ENCODE data around the gene ZFP36L1. TPM values are rescaled to one million over a fixed set of nuclear protein-coding genes. Genes with fewer than 3 reads are reported as not detected.
"Not testable (repeated sequence)": the region's sequence is repeated elsewhere in the genome, so short reads cannot be mapped to it uniquely, and the experiment has no call there.

The ZFP36L1 gene
- total RNA-seq, 1 experiment from 2014 or later, result 102 TPM

DNA sequence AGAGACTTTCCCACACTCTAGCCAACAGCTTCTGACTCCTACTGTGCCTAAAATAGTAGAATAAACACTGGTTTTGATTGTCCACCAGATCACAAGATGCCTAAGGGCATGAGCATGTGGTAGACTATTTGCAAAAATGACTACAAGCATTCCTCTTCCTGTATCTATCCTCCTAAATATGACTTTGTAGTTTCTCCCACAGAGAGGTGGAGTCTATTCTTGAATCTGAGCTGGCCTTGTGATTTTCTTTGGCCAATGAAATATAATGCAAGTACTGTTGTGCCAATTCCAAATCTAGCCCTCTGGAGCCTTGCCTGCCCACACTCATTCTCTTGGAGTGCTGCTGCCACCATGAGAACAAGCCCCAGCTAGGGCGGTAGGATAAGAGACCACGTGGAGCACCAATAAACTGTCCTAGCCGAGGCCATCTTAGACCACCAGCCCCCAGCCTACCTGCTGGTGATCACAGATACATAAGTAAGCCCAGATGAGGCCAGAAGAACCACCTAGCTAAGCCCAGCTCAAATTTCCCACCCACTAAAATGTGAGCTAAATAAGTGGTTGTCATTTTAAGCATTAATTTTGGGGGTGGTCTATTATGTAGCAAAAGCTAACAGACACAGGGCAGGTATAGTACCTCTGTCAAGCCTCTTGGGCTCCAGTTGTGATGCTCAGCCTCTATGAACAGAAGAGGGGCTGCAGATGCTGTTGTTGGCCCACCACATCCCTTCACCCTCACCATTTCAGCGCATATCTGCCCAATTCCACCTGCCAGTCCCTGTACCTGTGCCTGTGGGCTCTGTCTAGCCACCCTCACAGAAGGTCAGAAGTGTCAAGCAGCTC, 17.9 kb downstream of the ZFP36L1 start:
- peak; percentile 35 for DNase-seq (ENCODE audit: low read depth)

DNA sequence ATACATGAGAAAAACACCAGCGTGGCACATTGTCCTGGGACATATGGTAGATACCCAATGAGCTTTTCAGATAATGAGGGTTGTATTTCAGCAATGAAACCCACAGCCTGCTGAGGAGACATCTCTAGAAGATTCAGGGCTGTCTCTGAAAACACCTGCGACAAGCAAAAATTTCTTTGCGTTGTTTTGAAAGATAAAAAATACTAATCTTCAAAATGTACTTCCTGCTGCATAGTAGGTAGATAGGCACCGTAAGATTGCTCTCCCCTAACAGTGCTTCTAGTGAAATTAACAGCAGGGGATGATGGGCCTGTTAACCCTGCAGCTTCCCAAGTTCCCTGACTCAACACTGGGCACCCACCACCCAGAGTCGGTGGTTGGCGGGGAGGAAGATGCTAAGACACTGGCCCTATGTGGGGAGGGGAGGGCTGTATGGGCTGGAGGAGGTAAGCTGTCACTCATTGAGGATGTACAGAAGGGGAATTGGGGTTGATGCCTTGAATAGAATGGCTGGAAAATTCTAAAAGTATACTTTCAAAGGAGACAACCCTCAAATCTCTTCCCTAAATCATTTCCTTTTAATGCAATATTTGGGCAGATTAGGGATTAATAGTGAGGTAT, 20.0 kb downstream of the ZFP36L1 start:
- no peak for DNase-seq (ENCODE audit: low read depth)
- in situ Hi-C loops (cut with HindIII; ENCODE audit: low pct_unique_long_range_greater_than_20kb, low sequenced_read_pairs), result no loop called here

More for the DNA sequence above, 17.9 kb downstream of the ZFP36L1 start:
- in situ Hi-C loops (cut with HindIII; ENCODE audit: low pct_unique_long_range_greater_than_20kb, low sequenced_read_pairs), result no loop called here

DNA sequence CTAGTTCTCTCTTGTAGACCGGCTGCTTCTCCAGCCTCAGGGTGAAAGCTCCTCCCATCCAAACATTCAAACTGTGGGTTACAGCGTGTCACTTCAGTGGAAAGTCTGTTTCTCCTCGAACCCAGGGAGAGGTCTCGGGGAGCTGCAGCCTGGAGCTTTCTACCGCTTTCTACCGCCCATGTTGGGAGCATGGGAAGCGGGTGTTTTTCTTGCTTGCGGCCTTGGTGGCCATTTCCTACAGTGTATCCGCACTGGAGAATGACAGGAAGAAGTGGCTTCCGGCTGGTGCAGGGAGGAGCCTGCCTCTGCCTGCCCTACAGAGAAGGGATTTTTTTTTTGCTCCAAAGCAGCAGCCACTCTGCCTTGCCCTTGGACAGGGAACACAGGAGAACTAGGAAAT, 21.2 kb downstream of the ZFP36L1 start:
- in situ Hi-C loops (cut with HindIII; ENCODE audit: low pct_unique_long_range_greater_than_20kb, low sequenced_read_pairs), result no loop called here
- DNase-seq (ENCODE audit: low read depth), result no peak

- no peak for DNase-seq (ENCODE audit: low read depth)
- in situ Hi-C loops (cut with HindIII; ENCODE audit: low pct_unique_long_range_greater_than_20kb, low sequenced_read_pairs), result no loop called here
Measured at GRCh38 chr14:68770553-68771286, 22.1 kb downstream of the ZFP36L1 start.

GRCh38 chr14:68770051-68770450, 22.8 kb downstream of the ZFP36L1 start:
- DNase-seq (ENCODE audit: low read depth), result no peak
- in situ Hi-C loops (cut with HindIII; ENCODE audit: low pct_unique_long_range_greater_than_20kb, low sequenced_read_pairs), result no loop called here

DNA sequence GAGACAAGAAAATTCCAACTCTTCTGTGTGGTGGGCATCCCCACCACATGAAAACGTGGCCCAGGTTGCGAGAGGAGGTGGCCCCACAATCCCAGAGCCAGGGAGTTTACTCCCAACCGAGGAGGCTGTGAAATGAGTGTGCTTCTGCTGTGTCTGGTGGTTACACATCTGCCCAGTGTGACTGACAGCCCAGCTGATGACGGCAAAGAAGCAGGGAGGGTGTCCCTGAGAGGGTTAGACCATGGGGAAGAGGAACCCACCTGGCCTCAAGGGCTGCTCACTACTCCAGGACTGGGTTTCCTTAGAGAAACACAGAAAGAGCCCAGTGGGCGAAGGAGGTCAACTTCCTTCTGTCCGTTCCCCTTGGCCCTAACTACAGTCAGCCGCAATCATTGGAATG, 24.6 kb downstream of the ZFP36L1 start:
- DNase-seq (ENCODE audit: low read depth), result no peak
- in situ Hi-C loops (cut with HindIII; ENCODE audit: low pct_unique_long_range_greater_than_20kb, low sequenced_read_pairs), result no loop called here

DNA sequence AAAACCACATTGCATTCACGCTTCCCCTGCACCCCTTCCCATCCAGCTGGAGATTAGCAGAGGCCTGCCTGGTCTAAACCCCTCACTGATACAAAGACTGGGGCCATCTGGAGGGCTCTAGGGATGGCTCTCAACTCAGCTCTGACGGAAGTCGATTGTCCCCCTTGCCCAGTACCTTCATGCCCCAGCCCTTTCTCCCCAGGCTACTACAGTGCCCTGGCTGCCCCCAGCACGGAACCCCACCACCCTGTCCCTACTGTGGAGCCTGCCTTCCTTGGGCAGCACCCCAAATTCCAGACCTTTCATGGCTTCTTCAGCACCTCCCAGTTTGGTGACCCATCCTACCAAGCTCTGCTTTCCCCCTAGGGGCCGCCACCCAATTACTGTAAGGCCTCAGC, 25.6 kb downstream of the ZFP36L1 start:
- no peak for DNase-seq (ENCODE audit: low read depth)
- in situ Hi-C loops (cut with HindIII; ENCODE audit: low pct_unique_long_range_greater_than_20kb, low sequenced_read_pairs), result no loop called here

GRCh38 chr14:68766299-68767247, 26.3 kb downstream of the ZFP36L1 start:
- no peak for DNase-seq (ENCODE audit: low read depth)
- in situ Hi-C loops (cut with HindIII; ENCODE audit: low pct_unique_long_range_greater_than_20kb, low sequenced_read_pairs), result no loop called here

- in situ Hi-C loops (cut with HindIII; ENCODE audit: low pct_unique_long_range_greater_than_20kb, low sequenced_read_pairs); DNase-seq (ENCODE audit: low read depth): not testable (repeated sequence)
Measured at GRCh38 chr14:68763843-68764242, 29.0 kb downstream of the ZFP36L1 start.

- in situ Hi-C loops (cut with HindIII; ENCODE audit: low pct_unique_long_range_greater_than_20kb, low sequenced_read_pairs), result no loop called here
- peak; percentile 27 for DNase-seq (ENCODE audit: low read depth)
Measured at GRCh38 chr14:68762953-68763764, 29.7 kb downstream of the ZFP36L1 start.

DNA sequence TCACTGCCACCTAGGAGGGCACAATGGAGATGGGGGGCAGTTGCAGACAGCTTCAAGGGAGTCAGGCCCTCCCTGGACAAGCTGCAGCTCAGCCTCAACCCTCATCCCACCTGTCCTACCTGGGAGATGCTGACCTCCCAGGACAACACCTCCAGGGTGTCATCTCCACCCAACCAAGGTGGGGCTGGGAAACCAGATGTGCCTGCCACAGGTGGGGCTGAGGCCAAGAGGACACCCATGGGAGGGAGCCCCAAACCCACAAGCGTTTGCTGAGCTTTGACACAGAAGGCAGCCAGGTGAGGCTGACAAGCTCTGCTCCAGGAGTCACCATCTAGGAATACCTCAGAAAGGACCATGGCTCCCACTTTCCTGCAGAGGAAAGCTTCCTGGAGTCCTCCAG, 31.5 kb downstream of the ZFP36L1 start:
- DNase-seq (ENCODE audit: low read depth), result no peak
- in situ Hi-C loops (cut with HindIII; ENCODE audit: low pct_unique_long_range_greater_than_20kb, low sequenced_read_pairs), result no loop called here

DNA sequence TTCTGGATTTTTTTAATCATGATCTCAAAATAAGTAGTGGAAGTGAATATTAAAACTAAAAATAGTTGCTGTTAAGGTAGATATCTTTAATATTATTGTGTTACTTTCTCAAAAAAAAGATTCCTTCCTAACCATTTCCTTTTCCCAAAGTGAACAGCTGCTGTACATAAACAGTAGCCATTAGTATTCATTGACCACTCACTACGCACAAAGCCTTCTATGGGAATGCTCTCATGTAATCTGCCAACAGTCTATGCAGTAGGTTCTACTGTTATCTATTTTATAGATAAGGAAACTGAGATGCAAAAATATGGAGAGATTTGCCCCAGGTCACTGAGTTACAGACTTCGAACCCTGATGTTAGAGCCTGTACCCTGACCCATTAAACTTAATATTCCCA, 32.1 kb downstream of the ZFP36L1 start:
- in situ Hi-C loops (cut with HindIII; ENCODE audit: low pct_unique_long_range_greater_than_20kb, low sequenced_read_pairs), result no loop called here
- DNase-seq (ENCODE audit: low read depth), result no peak

DNA sequence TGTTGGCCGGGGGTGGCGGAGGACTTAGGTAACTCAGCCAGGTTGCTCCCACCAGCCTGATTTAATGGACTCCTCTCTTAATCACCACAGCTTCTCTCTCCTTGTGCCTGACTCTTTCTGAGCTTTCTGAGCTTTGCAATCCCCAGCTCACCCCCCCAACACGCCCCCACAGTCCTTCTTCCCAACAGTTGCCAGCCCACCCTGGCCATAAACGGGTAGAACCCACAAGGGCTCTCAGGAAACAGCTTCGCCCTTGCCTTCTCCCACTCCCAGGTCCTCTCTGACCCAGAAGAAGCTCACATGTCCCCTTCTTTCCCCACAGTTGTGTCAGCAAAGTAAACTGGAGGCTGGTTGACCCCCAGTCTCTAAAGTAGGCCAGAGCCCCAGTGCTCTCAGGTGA, 32.9 kb downstream of the ZFP36L1 start:
- DNase-seq (ENCODE audit: low read depth), result no peak
- in situ Hi-C loops (cut with HindIII; ENCODE audit: low pct_unique_long_range_greater_than_20kb, low sequenced_read_pairs), result no loop called here

DNA sequence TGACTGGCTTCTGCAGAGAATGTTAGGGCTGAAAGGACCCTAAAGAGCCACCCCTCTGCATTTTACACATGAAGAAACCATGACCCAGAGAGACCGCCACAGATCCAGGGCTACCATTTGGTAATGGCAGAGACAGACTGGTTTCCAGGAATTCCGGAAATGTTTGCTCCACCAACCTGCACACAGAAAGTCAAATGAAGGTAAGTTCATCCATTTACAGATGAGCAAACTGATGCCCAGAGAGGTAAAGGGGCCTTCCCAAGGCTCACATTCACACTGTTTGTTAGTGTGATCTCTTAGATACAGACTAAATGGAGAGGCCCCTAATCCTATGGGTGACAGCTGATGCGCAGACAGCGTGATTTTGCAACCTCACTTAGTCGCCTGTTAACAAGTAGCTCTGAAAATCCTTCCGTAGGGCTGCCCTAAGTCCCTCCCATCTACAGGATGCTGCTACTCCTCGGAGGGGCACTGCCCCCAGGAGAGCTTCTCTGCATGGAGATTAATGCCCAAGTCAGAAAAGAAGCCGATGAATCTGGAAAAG, 33.8 kb downstream of the ZFP36L1 start:
- no peak for DNase-seq (ENCODE audit: low read depth)
- in situ Hi-C loops (cut with HindIII; ENCODE audit: low pct_unique_long_range_greater_than_20kb, low sequenced_read_pairs), result no loop called here

DNA sequence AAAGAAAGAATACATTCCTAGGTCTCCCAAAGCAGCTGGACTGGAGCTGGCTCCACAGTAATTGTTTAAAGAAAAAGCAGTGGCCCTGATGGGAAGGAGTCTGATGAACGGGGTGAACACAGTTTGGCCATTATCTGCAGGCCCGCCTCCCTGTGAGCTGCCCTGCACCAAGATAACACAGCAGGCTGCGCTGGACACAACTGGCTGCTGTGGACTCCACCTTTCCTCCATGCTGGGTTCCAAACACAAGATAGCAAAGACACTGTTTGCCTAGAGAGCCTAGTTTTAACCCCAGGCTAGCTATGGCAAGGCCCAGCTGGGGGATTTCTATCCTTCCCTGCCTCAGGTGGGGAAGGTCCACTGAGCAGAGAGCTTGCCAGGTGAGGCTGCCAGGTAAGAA, 34.6 kb downstream of the ZFP36L1 start:
- DNase-seq (ENCODE audit: low read depth), result no peak
- in situ Hi-C loops (cut with HindIII; ENCODE audit: low pct_unique_long_range_greater_than_20kb, low sequenced_read_pairs), result no loop called here

DNA sequence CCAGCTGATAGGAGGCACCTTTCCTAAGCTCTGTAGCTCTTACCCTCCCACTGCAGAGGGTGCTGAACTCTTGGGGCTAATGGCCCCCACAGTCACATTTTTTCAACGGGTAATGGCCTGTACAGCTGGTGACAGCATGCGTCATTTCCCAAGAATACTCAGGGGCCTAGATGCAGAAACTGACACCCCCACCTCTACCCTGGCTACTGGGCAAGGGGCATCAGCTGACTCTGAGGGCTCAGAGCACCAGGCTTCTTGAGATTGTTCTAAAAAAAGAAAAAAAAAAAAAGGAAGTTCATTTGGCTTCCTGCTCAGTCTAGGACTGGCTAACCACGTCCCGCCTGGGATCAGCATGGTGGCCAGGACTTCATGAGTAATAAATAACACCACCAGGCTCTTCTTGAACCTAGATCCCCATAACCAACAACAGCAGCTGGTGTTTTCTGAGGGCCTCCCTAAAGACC, 35.2 kb downstream of the ZFP36L1 start:
- in situ Hi-C loops (cut with HindIII; ENCODE audit: low pct_unique_long_range_greater_than_20kb, low sequenced_read_pairs), result no loop called here
- DNase-seq (ENCODE audit: low read depth), result no peak

GRCh38 chr14:68756734-68757133, 36.1 kb downstream of the ZFP36L1 start:
- in situ Hi-C loops (cut with HindIII; ENCODE audit: low pct_unique_long_range_greater_than_20kb, low sequenced_read_pairs), result no loop called here
- DNase-seq (ENCODE audit: low read depth), result no peak
